PC-9 (cell line): ENCODE results near the gene SMAP1.

Experiments
- EZH2 ChIP-seq: fragments of 200-600 bp; sonication (generic); IDR thresholded peaks from 2 replicates; pipeline ENCODE4 v1.8.0; 2017; ENCODE audit warnings: antibody characterized with exemption, low read depth
- TF ChIP-seq, protein P1 (sequence below): fragments of 200-600 bp; sonication (generic); conservative IDR thresholded peaks from 2 replicates; pipeline ENCODE4 v1.6.1; 2017; ENCODE audit warnings: mixed run types, antibody characterized with exemption, mild to moderate bottlenecking, moderate library complexity

DNA sequence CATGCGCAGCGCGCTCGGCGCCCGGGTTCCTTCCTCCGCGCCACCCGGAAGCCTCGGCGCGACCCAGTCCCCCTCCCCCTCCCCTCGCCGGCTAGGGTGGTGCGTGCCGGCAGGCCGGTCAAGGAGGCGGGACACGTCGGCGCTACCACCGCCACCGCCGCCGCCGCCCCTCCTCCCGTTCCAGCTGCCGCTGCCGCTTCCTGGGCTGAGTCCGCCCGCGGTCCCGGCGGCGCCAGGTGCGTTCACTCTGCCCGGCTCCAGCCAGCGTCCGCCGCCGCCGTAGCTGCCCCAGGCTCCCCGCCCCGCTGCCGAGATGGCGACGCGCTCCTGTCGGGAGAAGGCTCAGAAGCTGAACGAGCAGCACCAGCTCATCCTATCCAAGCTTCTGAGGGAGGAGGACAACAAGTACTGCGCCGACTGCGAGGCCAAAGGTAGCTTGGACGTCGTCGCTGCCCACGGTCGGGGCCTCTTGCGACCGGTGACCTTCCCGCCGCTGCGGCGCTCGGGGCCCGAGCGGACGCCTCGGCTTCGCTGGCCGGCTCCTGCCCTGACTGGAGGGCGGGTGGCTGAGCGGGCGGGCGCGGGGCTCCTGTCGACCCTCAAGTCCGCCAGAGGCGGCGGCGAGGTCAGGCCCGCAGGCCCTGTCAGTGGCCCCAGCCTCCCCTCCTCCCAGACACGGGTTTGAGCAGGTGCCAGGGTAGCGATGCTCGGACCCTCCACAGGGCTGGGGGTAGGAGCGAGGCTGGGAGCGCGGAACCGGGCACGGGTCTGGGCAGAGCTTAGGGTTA, at the start of gene SMAP1:
- TF ChIP-seq, protein P1, sequence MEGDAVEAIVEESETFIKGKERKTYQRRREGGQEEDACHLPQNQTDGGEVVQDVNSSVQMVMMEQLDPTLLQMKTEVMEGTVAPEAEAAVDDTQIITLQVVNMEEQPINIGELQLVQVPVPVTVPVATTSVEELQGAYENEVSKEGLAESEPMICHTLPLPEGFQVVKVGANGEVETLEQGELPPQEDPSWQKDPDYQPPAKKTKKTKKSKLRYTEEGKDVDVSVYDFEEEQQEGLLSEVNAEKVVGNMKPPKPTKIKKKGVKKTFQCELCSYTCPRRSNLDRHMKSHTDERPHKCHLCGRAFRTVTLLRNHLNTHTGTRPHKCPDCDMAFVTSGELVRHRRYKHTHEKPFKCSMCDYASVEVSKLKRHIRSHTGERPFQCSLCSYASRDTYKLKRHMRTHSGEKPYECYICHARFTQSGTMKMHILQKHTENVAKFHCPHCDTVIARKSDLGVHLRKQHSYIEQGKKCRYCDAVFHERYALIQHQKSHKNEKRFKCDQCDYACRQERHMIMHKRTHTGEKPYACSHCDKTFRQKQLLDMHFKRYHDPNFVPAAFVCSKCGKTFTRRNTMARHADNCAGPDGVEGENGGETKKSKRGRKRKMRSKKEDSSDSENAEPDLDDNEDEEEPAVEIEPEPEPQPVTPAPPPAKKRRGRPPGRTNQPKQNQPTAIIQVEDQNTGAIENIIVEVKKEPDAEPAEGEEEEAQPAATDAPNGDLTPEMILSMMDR: no peak
- no peak for TF ChIP-seq EZH2
